ENCODE measurements around the gene UBE2J2.

The UBE2J2 gene

DNA sequence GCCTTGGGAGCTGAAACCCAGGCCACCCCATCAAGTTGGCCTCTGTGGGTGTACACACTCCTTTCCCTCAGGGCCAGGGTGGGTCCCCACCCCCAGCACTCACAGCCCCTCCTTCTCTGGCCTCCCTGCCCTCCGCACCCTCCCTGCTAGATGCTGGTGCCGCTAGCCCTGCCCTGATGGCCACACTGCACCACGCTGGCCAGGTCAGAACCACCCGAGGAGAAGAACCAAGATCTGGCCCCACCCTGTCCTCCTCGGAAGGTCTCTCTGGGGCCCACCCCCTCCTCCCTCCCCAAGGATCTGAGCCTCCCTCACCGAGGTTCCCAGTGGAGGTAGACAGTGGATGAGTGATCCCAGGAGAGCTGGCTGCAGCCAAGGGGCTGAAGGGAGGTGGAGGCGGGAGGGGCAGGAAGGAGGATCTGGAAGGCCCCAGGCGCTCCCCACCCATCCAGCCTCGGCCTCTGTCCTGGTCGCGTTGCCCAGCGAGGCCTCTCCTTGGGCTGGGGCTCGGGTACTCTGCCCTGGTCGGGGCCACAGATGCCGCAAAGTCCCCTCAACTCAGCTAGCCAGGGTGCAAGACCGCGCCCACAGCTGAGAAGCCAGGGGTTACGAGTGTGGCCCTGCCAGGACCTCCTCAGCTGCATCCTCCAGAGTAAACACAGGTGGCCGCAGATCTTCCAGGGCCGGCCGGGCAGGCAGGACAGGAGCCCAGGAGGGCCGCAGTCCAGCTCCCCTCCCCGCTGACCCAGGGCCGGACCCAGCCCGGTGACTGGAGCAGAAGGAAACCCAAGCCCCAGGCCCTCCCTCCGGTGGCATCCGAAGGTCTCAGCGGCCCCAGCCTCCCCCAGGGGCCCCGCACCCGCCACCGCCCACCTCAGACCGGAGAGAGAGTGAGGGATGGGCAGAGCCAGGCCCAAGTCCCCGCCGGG, 36.4 kb downstream of the UBE2J2 start:
- no peak overlapping the region for H3K4me3 ChIP-seq (ENCODE audit: low read depth in 1 of 5, low read length in 5 of 5)
- H3K27me3 ChIP-seq (ENCODE audit: control insufficient read depth in 5 of 5, insufficient read depth in 4 of 5, low read length in 5 of 5) = peaks cover 30 to 44% (median 36%) of the 10 kb centered on the region in 5 donors
- H3K4me1 ChIP-seq (ENCODE audit: control insufficient read depth in 5 of 5, insufficient read depth in 5 of 5, low read length in 5 of 5) = peaks cover 0 to 19% (median 14%) of the 10 kb centered on the region in 5 donors
- H3K36me3 ChIP-seq (ENCODE audit: control insufficient read depth in 5 of 5, insufficient read depth in 5 of 5, low read length in 5 of 5) = peaks cover 0 to 14% (median 7%) of the 10 kb centered on the region in 5 donors
- no peak overlapping the region for H3K9ac ChIP-seq (ENCODE audit: low read length in 5 of 5)
- no peak overlapping the region for H3K27ac ChIP-seq (ENCODE audit: low read depth, low read length)
- peaks cover 0 to 4% (median 0%) of the 10 kb centered on the region in 5 donors for H3K9me3 ChIP-seq (ENCODE audit: control insufficient read depth in 5 of 5, low read length in 5 of 5)

DNA sequence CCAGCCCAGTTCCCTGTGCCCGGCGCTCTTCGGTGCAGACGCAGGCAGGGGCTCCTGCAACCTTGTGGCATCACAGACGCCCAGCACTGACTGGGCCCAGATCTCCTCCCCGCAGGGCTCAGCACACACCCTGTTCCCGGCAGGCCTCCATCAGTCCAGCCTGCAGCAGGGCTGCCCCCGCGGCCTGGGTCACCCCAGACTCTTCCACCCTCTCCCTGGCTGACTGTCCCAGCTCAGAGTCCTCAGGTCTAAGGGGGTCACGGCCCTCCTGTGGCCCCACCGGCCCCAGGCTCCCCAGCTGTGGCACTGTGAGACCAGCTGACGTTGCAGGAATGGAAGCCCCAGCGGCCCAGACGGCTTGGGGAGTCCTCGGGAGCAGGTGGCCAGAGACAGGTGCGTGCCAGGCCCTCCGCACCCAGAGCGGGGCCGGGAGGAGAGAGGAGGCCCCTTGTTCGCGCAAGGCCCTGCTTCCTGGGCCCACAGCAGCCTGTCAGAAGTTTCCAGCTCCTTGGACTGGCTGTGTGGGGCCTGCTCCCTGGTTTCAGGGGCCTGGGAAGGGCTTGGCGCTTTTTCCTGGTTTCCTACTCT, 37.4 kb downstream of the UBE2J2 start:
- Histone ChIP-seq H3K27me3 (ENCODE audit: control insufficient read depth in 5 of 5, insufficient read depth in 4 of 5, low read length in 5 of 5) (peaks cover 30 to 42% (median 36%) of the 10 kb centered on the region in 5 donors), H3K9ac (ENCODE audit: low read length in 5 of 5) (no peak overlapping the region), H3K9me3 (ENCODE audit: control insufficient read depth in 5 of 5, low read length in 5 of 5) (peaks cover 0 to 4% (median 0%) of the 10 kb centered on the region in 5 donors), H3K27ac (ENCODE audit: low read depth, low read length) (no peak overlapping the region), H3K36me3 (ENCODE audit: control insufficient read depth in 5 of 5, insufficient read depth in 5 of 5, low read length in 5 of 5) (peaks cover 0 to 14% (median 7%) of the 10 kb centered on the region in 5 donors), H3K4me3 (ENCODE audit: low read depth in 1 of 5, low read length in 5 of 5) (no peak overlapping the region), H3K4me1 (ENCODE audit: control insufficient read depth in 5 of 5, insufficient read depth in 5 of 5, low read length in 5 of 5) (peaks cover 0 to 20% (median 16%) of the 10 kb centered on the region in 5 donors)

DNA sequence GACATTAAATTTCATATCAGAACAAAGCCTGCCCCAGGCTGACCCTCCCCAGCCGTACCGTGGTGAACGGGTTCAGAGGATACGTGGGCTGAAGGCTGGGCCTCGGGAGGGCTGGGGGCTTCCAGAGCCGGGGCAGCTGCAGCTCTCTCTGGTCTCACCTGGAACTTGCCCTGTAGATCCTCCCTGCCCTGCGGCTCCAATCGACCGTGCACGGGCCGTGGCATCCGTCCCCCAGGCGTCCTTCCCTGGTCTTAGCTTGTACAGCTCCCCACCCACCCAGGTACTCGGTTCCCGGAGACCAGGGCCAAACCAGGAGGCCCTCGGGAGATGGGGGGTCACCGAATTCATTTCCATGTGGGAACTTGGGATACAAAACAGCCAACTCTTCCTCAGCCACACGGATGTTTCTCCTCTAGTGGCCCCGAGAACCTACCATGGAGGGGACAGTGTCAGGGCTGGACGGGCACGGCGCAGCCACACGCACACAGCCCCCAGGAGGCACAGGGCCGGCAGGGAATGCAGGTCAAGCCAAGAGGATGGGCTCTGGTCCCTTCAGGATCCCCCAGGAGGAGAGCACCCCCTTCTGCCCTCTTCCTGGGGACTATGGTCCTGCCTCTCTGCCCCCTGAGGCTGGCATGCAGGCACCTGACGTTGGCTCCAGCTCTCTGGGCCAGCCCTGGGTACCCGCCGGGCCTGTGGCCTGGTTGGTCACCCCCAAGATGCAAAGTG, 38.5 kb downstream of the UBE2J2 start:
- Histone ChIP-seq H3K4me1 (ENCODE audit: control insufficient read depth in 5 of 5, insufficient read depth in 5 of 5, low read length in 5 of 5) (peaks cover 4 to 31% (median 27%) of the 10 kb centered on the region in 5 donors), H3K27ac (ENCODE audit: low read depth, low read length) (no peak overlapping the region), H3K9ac (ENCODE audit: low read length in 5 of 5) (no peak overlapping the region), H3K27me3 (ENCODE audit: control insufficient read depth in 5 of 5, insufficient read depth in 4 of 5, low read length in 5 of 5) (peaks cover 29 to 38% (median 30%) of the 10 kb centered on the region in 5 donors), H3K4me3 (ENCODE audit: low read depth in 1 of 5, low read length in 5 of 5) (no peak overlapping the region), H3K36me3 (ENCODE audit: control insufficient read depth in 5 of 5, insufficient read depth in 5 of 5, low read length in 5 of 5) (peaks cover 0 to 14% (median 7%) of the 10 kb centered on the region in 5 donors), H3K9me3 (ENCODE audit: control insufficient read depth in 5 of 5, low read length in 5 of 5) (peaks cover 0 to 4% (median 0%) of the 10 kb centered on the region in 5 donors)

DNA sequence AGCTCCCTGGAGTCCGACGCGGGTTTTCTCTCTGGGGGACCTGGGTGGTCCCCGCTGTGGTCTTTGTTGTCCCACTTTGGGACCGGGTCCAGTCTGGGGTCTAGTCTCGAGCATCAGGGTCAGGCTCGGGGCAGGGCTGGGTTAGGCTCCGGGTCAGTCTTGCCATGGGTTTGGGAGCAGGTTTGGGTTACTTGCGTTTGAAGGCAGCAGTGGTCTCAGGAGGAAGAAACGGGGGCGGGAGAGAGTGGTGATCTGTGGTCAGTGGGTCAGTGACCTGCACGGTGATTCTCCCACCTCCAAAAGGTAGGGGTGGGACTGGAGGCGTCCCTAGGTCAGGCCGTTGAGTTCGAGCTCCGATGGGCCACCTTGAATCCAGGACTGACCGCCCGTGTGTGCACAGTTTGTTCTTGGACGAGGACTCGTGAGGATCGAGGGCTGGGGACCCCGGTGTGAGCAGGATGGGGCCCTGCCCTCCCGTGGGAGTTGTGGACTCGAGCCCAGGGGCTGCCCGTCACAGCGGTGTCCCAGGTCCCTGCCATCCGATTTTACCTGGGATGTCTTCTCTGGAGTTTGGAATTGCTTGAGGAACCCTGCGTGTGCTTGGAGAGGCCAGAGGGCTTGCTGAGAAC, 39.4 kb downstream of the UBE2J2 start:
- peaks cover 0 to 17% (median 7%) of the 10 kb centered on the region in 5 donors for H3K36me3 ChIP-seq (ENCODE audit: control insufficient read depth in 5 of 5, insufficient read depth in 5 of 5, low read length in 5 of 5)
- peaks cover 0 to 4% (median 0%) of the 10 kb centered on the region in 5 donors for H3K9me3 ChIP-seq (ENCODE audit: control insufficient read depth in 5 of 5, low read length in 5 of 5)
- H3K27ac ChIP-seq (ENCODE audit: low read depth, low read length) = no peak overlapping the region
- no peak overlapping the region for H3K4me3 ChIP-seq (ENCODE audit: low read depth in 1 of 5, low read length in 5 of 5)
- peaks cover 9 to 40% (median 35%) of the 10 kb centered on the region in 5 donors for H3K4me1 ChIP-seq (ENCODE audit: control insufficient read depth in 5 of 5, insufficient read depth in 5 of 5, low read length in 5 of 5)
- no peak overlapping the region for H3K9ac ChIP-seq (ENCODE audit: low read length in 5 of 5)
- peaks cover 20 to 30% (median 21%) of the 10 kb centered on the region in 5 donors for H3K27me3 ChIP-seq (ENCODE audit: control insufficient read depth in 5 of 5, insufficient read depth in 4 of 5, low read length in 5 of 5)

DNA sequence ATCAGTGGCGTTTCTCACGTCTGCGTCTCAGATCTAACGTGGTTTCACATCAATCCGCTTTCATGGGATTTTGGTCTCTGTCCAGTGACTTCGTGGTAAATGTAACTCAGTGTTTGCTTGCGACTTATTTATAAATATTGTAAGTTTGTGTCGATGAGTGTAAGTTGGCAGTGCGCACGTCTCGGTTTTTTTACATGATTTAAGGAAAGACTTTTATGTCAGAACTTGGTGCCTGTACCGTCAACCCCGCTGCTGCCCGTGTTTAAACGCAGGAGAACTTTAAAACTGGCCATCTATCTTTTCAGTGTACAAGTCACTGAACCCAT, 40.1 kb downstream of the UBE2J2 start:
- H3K36me3 ChIP-seq (ENCODE audit: control insufficient read depth in 5 of 5, insufficient read depth in 5 of 5, low read length in 5 of 5) = peaks cover 0 to 22% (median 11%) of the 10 kb centered on the region in 5 donors

DNA sequence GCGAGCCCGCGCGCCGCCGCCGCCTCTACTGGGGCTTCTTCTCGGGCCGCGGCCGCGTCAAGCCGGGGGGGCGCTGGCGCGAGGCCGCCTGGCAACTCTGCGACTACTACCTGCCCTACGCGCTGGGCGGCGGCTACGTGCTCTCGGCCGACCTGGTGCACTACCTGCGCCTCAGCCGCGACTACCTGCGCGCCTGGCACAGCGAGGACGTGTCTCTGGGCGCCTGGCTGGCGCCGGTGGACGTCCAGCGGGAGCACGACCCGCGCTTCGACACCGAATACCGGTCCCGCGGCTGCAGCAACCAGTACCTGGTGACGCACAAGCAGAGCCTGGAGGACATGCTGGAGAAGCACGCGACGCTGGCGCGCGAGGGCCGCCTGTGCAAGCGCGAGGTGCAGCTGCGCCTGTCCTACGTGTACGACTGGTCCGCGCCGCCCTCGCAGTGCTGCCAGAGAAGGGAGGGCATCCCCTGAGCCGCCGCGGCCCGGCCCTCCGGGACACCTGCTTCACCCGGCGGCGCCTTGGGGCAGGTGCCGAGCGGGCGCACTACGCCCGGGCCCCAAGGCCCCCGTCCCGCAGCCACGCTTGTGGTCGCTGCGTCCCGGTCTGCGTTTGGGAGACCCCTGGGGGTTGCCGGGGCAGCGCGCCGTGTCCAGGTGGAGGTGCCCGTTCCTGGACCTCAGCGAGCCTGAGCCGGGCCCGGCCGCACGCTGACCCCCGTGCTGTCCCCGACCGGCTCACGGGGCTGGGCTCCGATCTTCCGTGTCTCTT, 40.7 kb downstream of the UBE2J2 start:
- Histone ChIP-seq H3K4me3 (ENCODE audit: low read depth in 1 of 5, low read length in 5 of 5) (peak overlapping the region in 4 of 5 donors; percentile 52 to 63 (median 58)), H3K4me1 (ENCODE audit: control insufficient read depth in 5 of 5, insufficient read depth in 5 of 5, low read length in 5 of 5) (peaks cover 9 to 41% (median 35%) of the 10 kb centered on the region in 5 donors), H3K36me3 (ENCODE audit: control insufficient read depth in 5 of 5, insufficient read depth in 5 of 5, low read length in 5 of 5) (peaks cover 0 to 28% (median 16%) of the 10 kb centered on the region in 5 donors), H3K9ac (ENCODE audit: low read length in 5 of 5) (no peak overlapping the region), H3K27me3 (ENCODE audit: control insufficient read depth in 5 of 5, insufficient read depth in 4 of 5, low read length in 5 of 5) (peaks cover 8 to 16% (median 11%) of the 10 kb centered on the region in 5 donors), H3K27ac (ENCODE audit: low read depth, low read length) (no peak overlapping the region), H3K9me3 (ENCODE audit: control insufficient read depth in 5 of 5, low read length in 5 of 5) (peaks cover 0 to 4% (median 0%) of the 10 kb centered on the region in 5 donors)

More for the DNA sequence above, 40.1 kb downstream of the UBE2J2 start:
- no peak overlapping the region for H3K9ac ChIP-seq (ENCODE audit: low read length in 5 of 5)
- H3K4me3 ChIP-seq (ENCODE audit: low read depth in 1 of 5, low read length in 5 of 5) = no peak overlapping the region
- peaks cover 13 to 22% (median 17%) of the 10 kb centered on the region in 5 donors for H3K27me3 ChIP-seq (ENCODE audit: control insufficient read depth in 5 of 5, insufficient read depth in 4 of 5, low read length in 5 of 5)
- H3K4me1 ChIP-seq (ENCODE audit: control insufficient read depth in 5 of 5, insufficient read depth in 5 of 5, low read length in 5 of 5) = peaks cover 9 to 41% (median 35%) of the 10 kb centered on the region in 5 donors
- no peak overlapping the region for H3K27ac ChIP-seq (ENCODE audit: low read depth, low read length)
- peaks cover 0 to 4% (median 0%) of the 10 kb centered on the region in 5 donors for H3K9me3 ChIP-seq (ENCODE audit: control insufficient read depth in 5 of 5, low read length in 5 of 5)

DNA sequence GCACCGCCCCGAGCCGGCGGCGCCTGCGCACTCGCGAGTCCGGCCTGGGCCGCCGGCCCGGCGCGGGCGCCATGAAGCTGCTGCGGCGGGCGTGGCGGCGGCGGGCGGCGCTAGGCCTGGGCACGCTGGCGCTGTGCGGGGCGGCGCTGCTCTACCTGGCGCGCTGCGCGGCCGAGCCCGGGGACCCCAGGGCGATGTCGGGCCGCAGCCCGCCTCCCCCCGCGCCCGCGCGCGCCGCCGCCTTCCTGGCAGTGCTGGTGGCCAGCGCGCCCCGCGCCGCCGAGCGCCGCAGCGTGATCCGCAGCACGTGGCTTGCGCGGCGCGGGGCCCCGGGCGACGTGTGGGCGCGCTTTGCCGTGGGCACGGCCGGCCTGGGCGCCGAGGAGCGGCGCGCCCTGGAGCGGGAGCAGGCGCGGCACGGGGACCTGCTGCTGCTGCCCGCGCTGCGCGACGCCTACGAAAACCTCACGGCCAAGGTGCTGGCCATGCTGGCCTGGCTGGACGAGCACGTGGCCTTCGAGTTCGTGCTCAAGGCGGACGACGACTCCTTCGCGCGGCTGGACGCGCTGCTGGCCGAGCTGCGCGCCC, 41.4 kb downstream of the UBE2J2 start, which contains the start of gene B3GALT6:
Gene B3GALT6, plus strand, starts transcription at position 30 of the 588 bp plus-strand sequence. Its CDS starts 42 bp downstream, at position 72.
- Histone ChIP-seq H3K4me1 (ENCODE audit: control insufficient read depth in 5 of 5, insufficient read depth in 5 of 5, low read length in 5 of 5) (peaks cover 9 to 39% (median 30%) of the 10 kb centered on the region in 5 donors), H3K9ac (ENCODE audit: low read length in 5 of 5) (peak within 1 kb of the TSS; percentile 65 to 98 (median 90))

DNA sequence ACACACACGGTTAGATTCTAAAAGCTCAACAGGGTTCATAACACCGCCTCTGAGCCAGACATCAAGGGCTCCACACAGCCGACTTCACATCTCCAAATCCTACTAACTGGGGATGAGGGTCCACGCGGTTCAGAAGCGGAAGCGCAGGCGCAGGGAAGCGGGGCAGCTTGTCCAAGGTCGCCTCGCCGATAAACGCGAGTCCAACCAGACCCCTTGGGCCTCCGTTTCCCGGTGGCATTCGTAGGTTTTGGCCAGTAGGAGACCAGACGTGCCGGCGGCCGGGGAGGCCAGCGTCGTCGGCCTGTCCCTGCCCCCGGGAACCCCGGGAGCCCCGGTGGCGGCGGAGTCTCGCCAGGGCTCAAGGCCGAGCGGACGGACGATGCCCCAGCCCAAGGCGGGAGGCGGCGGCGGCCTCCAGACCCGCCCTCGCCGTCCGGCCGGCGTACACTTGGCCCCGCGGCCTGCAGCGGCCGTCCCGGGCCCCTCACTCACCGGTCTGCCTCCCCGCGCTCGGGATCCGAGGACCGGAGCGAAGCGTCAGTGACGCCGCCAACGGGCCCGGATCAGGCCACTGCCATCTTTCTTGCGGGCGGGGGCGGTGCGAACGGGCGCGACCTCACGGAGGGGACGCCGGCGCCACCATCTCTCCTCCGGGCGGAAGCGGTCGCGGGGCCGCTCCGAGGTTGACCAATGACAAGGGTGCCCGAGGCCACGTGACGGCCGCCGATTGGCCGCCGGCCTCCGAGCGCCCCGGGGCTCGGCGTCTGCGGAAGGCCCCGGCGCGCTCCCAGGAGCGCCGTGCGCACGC, 42.0 kb downstream of the UBE2J2 start, which contains the start of gene SDF4:
Gene SDF4, minus strand, starts transcription at position 602 of the 808 bp plus-strand sequence. CDS start 3,229 bp downstream, outside the sequence.
- Histone ChIP-seq H3K9me3 (ENCODE audit: control insufficient read depth in 5 of 5, low read length in 5 of 5) (peaks cover 0 to 4% (median 0%) of the 10 kb centered on the region in 5 donors), H3K27me3 (ENCODE audit: control insufficient read depth in 5 of 5, insufficient read depth in 4 of 5, low read length in 5 of 5) (peaks cover 0 to 4% (median 0%) of the 10 kb centered on the region in 5 donors), H3K36me3 (ENCODE audit: control insufficient read depth in 5 of 5, insufficient read depth in 5 of 5, low read length in 5 of 5) (peaks cover 0 to 41% (median 27%) of the 10 kb centered on the region in 5 donors), H3K27ac (ENCODE audit: low read depth, low read length) (peak within 1 kb of the TSS; percentile 81), H3K4me3 (ENCODE audit: low read depth in 1 of 5, low read length in 5 of 5) (peak within 1 kb of the TSS; percentile 81 to 95 (median 92)), H3K4me1 (ENCODE audit: control insufficient read depth in 5 of 5, insufficient read depth in 5 of 5, low read length in 5 of 5) (peaks cover 9 to 37% (median 26%) of the 10 kb centered on the region in 5 donors), H3K9ac (ENCODE audit: low read length in 5 of 5) (peak within 1 kb of the TSS; percentile 65 to 98 (median 90))

More for the DNA sequence above, 41.4 kb downstream of the UBE2J2 start, which contains the start of gene B3GALT6:
- Histone ChIP-seq H3K36me3 (ENCODE audit: control insufficient read depth in 5 of 5, insufficient read depth in 5 of 5, low read length in 5 of 5) (peaks cover 0 to 34% (median 23%) of the 10 kb centered on the region in 5 donors), H3K4me3 (ENCODE audit: low read depth in 1 of 5, low read length in 5 of 5) (peak within 1 kb of the TSS; percentile 81 to 95 (median 92)), H3K27ac (ENCODE audit: low read depth, low read length) (peak within 1 kb of the TSS; percentile 81), H3K27me3 (ENCODE audit: control insufficient read depth in 5 of 5, insufficient read depth in 4 of 5, low read length in 5 of 5) (peaks cover under 1 to 10% (median 6%) of the 10 kb centered on the region in 5 donors), H3K9me3 (ENCODE audit: control insufficient read depth in 5 of 5, low read length in 5 of 5) (peaks cover 0 to 4% (median 0%) of the 10 kb centered on the region in 5 donors)
